Subcutaneous abdominal adipose tissue (tissue), 5 donors: ENCODE measurements around the gene PLP2.

ENCODE experiments used
- H3K27ac ChIP-seq: one replicate; pipeline ENCODE4 v1.7.0; 2013; ENCODE audit warnings: low read depth, mild to moderate bottlenecking, inconsistent platforms, low read length, moderate library complexity
- H3K27me3 ChIP-seq, 5 donors: one replicate each; pipeline ENCODE4 v1.7.0; 2013; ENCODE audit warnings: low read length in 5 of 5, inconsistent platforms in 1 of 5; ENCODE audit not compliant: control insufficient read depth in 5 of 5, insufficient read depth in 4 of 5
- H3K36me3 ChIP-seq, 5 donors: one replicate each; pipeline ENCODE4 v1.7.0; 2013; ENCODE audit warnings: low read length in 5 of 5; ENCODE audit not compliant: control insufficient read depth in 5 of 5, insufficient read depth in 5 of 5
- H3K4me1 ChIP-seq, 5 donors: one replicate each; pipeline ENCODE4 v1.7.0; 2013; ENCODE audit warnings: low read length in 5 of 5, mild to moderate bottlenecking in 3 of 5, moderate library complexity in 1 of 5; ENCODE audit not compliant: control insufficient read depth in 5 of 5, insufficient read depth in 5 of 5
- H3K4me3 ChIP-seq, 5 donors: one replicate each; pipeline ENCODE4 v1.7.0; 2013; ENCODE audit warnings: low read length in 5 of 5, low read depth in 1 of 5
- H3K9ac ChIP-seq, 5 donors: one replicate each; pipeline ENCODE4 v1.7.0; 2013; ENCODE audit warnings: low read length in 5 of 5, mild to moderate bottlenecking in 4 of 5, moderate library complexity in 3 of 5
- H3K9me3 ChIP-seq, 5 donors: one replicate each; pipeline ENCODE4 v1.7.0; 2013; ENCODE audit warnings: low read length in 5 of 5; ENCODE audit not compliant: control insufficient read depth in 5 of 5
- donor health status: healthy.
- donor health status: healthy.
- donor health status: healthy.
- donor health status: healthy.
- donor health status: healthy.

Gene PLP2

DNA sequence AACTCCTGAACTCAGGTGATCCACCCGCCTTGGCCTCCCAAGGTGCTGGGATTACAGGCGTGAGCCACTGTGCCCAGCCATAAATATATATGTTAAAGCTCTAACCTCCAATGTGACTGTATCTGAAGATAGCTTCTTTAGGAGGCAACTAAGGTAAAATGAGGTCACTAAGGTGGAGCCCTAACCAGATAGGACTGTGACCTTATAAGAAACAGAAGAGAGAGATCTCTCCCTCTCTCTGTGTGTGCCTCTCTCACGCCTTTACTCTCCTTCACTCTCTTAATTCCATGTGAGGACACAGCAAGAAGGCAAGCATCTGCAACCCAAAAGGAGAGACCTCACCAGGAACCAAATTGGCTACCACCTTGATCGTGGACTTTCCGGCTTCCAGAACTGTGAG is 10.1 kb upstream of the PLP2 start:
- Histone ChIP-seq H3K36me3 (no peaks in the 10 kb centered on the region), H3K27me3 (peaks cover 0 to 8% (median 0%) of the 10 kb centered on the region in 5 donors), H3K4me3 (no peak overlapping the region), H3K9me3 (no peaks in the 10 kb centered on the region), H3K9ac (no peak overlapping the region), H3K27ac (no peak overlapping the region), H3K4me1 (peaks cover 0 to 20% (median 9%) of the 10 kb centered on the region in 5 donors)

DNA sequence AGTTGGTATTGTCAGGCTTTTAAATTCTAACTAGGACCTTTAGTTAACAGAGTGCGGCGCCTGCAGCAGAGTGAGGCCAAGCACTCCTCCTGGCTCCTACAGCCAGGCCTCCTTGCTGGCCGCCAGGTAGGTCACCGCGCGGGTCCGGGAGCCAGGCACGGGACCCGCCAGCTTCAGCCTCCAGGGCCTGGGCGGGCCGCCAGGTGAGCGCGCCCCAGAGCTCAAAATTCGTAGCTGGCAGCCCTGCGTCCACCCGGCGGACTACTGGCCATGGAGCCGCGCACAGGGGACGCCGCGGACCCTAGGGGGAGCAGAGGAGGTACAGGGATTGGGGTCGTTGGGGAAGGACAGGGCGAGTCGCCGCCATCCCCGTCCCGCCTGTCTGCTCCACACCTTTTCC is 9.1 kb upstream of the PLP2 start, which contains the start of gene MAGIX:
Gene MAGIX (plus strand): TSS at position 139 of the 400 bp plus-strand sequence. CDS start 132 bp downstream, at position 271.
- Histone ChIP-seq H3K27me3 (peaks cover 0 to 8% (median 0%) of the 10 kb centered on the region in 5 donors), H3K4me1 (peaks cover 0 to 29% (median 18%) of the 10 kb centered on the region in 5 donors), H3K36me3 (no peaks in the 10 kb centered on the region), H3K9ac (peak within 1 kb of the TSS in 3 of 5 donors; percentile 32 to 71 (median 43)), H3K27ac (peak within 1 kb of the TSS; percentile 85), H3K9me3 (no peaks in the 10 kb centered on the region), H3K4me3 (peak within 1 kb of the TSS in 4 of 5 donors; percentile 55 to 65 (median 59))

DNA sequence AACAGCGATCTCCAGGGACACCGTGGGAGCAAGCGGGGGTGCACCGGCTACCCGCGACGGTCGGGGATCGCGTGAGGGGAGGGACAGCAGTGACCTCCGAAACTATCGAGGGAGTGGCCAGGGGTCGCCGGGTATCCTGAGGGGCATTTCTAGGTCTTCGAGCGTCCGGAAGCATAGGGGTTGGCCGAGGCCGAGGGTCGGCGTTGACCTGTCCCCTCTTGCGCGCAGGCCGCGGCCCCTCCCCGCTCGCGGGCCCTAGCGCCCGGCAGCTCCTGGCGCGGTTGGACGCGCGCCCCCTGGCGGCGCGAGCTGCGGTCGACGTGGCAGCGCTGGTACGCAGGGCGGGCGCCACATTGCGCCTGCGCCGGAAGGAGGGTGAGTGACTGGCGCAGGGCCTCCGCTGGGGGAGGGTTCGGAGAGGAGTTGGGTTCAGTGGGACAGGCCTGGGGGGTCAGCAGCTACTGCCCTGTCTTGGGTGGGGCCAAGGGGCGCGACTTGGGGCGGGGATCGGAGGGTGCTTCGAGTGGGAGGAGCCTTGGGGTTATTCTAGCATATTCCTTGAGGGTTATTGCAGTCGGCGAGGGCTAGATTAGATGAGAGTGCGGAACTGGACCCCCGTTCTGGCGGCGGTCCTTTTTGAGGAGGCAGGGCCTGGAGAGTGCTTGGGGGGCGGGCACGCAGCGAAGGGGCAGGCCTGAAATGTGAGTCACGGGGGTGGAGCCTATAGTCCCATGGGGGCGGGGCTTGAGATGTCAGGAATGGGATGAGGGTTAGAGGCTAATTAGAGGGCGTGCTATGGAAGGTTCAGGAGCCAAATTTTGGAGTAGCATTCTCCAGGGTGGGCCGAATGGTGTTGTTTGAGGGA is 7.9 kb upstream of the PLP2 start:
- Histone ChIP-seq H3K9ac (peak overlapping the region in 4 of 5 donors; percentile 32 to 71 (median 56)), H3K9me3 (no peaks in the 10 kb centered on the region), H3K4me3 (peak overlapping the region in 4 of 5 donors; percentile 55 to 65 (median 59)), H3K4me1 (peaks cover 0 to 32% (median 20%) of the 10 kb centered on the region in 5 donors), H3K27me3 (peaks cover 0 to 5% (median 0%) of the 10 kb centered on the region in 5 donors), H3K27ac (peak overlapping the region; percentile 85), H3K36me3 (no peaks in the 10 kb centered on the region)

DNA sequence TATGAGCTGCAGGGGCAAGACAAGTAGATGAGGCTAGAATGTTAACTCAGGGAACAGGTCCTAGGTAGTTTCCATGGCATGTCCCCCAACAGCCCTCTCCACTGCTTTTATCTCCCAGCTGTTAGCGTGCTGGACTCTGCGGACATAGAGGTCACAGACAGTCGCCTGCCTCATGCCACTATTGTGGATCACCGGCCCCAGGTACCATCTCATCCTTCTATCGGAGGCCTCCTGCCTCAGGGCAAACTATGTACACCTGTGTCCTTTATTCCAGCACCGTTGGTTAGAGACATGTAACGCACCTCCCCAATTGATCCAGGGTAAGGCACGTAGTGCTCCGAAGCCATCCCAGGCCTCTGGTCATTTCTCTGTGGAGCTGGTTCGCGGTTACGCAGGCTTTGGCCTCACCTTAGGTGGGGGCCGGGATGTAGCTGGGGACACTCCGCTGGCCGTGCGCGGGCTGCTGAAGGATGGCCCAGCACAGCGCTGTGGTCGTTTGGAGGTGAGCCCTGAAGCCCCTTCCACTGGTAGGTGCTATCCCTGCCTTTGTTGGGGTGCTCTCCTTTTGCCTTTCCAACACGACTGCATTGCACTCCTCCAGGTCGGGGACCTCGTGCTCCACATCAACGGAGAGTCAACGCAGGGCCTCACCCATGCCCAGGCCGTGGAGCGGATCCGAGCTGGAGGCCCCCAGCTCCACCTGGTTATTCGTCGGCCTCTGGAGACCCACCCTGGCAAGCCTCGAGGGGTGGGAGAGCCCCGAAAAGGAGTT is 6.9 kb upstream of the PLP2 start:
- H3K27ac ChIP-seq: peak overlapping the region; percentile 85
- no peaks in the 10 kb centered on the region for H3K36me3 ChIP-seq

DNA sequence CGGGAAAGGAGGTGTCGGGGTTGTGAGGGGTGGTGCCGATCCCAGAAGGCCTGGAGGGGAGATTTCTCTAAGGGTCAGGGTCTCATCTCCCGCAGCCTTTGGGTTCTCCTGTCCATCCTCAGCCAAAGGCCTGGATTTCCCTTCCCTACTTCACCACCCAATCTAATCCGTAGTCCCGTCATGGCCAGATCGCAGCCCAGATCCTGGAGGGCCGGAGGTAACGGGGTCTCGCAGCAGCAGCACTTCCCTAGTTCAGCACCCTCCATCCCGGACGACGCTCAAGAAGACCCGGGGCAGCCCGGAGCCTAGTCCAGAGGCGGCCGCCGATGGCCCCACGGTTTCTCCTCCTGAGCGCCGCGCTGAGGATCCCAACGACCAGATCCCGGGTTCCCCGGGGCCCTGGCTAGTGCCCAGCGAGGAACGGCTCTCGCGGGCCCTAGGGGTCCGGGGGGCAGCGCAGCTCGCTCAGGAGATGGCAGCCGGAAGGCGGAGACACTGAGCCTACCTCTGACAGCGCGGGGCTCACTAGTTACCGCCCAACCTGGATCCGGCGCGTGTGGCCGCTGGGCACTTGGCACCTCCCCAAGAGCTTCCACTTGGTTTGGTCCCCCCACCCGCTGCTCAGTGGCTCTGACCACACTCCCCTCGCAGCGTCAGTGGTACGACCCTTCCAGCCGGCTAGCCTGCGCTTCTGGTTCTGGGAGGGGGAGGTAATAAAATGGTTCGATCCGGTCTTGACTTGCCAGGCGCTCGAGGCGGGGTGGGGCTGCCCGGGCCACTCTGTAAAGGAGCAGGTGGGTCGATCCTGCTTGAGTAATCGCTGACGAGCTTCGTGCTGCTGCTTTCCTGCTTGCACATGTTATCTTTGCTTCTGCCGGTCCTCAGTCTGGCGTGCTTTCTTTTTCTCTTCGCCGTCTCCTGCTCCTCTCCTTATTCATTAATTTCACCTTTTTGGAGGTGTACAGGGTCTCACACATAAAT is 5.5 kb upstream of the PLP2 start:
- Histone ChIP-seq H3K36me3 (no peaks in the 10 kb centered on the region), H3K4me3 (peak overlapping the region; percentile 38 to 60 (median 50)), H3K27me3 (peaks cover 0 to 5% (median 0%) of the 10 kb centered on the region in 5 donors), H3K9me3 (no peaks in the 10 kb centered on the region), H3K4me1 (peaks cover 0 to 32% (median 20%) of the 10 kb centered on the region in 5 donors), H3K9ac (peak overlapping the region in 4 of 5 donors; percentile 13 to 41 (median 32)), H3K27ac (peak overlapping the region; percentile 66)

More for the DNA sequence above, 6.9 kb upstream of the PLP2 start:
- Histone ChIP-seq H3K27me3 (peaks cover 0 to 5% (median 0%) of the 10 kb centered on the region in 5 donors), H3K9me3 (no peaks in the 10 kb centered on the region), H3K4me3 (no peak overlapping the region), H3K4me1 (peaks cover 0 to 32% (median 20%) of the 10 kb centered on the region in 5 donors), H3K9ac (no peak overlapping the region)

DNA sequence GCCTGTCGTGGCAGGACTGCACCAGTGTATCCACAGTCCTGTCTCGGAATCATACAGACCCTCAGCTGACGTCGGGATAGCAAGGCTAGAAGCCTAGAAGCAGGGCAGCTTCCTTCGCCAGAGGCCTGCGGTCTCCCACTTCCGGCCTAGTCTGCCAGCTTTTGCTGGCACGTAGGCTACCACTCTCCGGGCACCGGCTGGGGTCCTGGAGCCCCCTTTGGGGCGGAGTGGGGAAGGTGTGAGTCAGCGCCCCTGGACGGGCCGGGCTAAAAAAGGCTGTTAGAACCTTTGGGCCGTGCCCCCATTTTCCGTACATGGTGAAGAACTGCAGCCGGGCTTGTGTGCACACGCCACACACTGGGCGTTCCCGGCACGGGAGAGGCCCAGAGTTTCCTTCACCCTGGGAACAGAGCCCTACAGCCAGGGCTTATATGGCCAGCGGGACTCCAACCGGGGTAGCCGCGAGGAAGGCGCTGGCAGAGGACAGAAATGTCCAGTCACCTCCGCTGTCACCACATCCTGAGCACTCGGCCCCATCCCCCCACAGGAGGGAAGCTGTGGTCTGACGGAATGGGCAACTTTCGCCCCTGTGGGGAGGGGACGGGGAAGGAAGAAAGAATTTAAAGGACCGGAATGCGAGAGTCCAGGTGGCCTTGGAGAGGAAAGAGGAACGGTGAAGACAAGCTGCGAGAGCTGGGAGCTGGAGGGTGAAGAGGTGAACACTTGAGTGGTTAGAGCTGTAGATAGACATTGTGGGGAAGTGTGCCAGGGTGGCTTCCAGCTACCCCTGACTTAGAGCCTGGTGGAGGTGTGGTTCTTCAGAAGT is 4.6 kb upstream of the PLP2 start:
- Histone ChIP-seq H3K4me1 (peaks cover 0 to 39% (median 23%) of the 10 kb centered on the region in 5 donors), H3K9ac (peak overlapping the region in 4 of 5 donors; percentile 13 to 43 (median 30)), H3K9me3 (no peaks in the 10 kb centered on the region), H3K36me3 (no peaks in the 10 kb centered on the region), H3K27ac (peak overlapping the region; percentile 66), H3K4me3 (peak overlapping the region; percentile 38 to 60 (median 50)), H3K27me3 (peaks cover 0 to 5% (median 0%) of the 10 kb centered on the region in 5 donors)

DNA sequence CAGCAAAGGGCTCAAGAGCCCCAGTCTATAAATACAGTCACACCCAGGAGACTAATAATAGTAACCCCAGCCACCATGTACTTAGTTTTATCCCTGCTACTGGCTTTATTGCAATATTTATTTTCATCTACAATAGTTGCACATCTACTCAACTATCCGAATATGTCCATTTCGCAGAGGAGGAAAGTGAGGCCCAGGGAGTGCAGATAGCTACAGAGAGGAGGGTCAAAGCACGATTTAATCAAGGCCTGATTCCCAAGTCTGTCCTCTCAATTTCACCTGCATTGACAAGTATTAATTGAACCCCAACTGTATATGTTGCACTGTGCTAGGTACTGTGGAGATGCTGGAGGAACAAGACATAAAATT is 4.0 kb upstream of the PLP2 start:
- Histone ChIP-seq H3K4me1 (peaks cover 0 to 44% (median 24%) of the 10 kb centered on the region in 5 donors), H3K9me3 (no peaks in the 10 kb centered on the region), H3K27me3 (peaks cover 0 to 5% (median 0%) of the 10 kb centered on the region in 5 donors), H3K9ac (peak overlapping the region in 2 of 5 donors; percentile 1 to 23), H3K4me3 (peak overlapping the region; percentile 38 to 53 (median 48)), H3K36me3 (no peaks in the 10 kb centered on the region), H3K27ac (peak overlapping the region; percentile 66)

DNA sequence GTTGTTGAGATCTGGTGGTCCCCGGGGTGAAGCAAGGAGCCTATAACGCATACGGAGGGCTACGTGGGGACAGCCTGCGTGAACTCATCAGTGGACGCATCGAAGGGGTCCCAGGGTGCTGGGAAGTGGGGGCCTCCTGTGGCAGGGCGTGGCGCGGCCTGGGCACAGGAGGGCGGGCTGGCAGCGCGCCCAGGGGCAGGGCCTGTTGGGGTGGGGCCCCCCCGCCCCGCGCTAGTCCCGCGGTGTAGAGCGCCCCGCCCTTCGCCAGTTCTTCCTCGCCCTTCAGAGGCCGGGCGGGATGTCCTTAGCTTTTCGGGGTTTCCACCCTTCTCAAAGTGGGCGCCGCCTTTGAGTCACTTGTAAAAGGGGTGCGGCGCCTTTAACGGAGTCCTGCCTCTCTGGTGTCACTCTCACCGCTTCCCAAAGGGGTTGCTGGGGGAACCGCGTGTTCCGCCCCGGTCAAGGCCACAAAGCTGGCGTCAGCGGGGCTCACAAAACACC is 632 bp downstream of the PLP2 start:
- H3K36me3 ChIP-seq: peaks cover 0 to 14% (median 4%) of the 10 kb centered on the region in 5 donors
- peaks cover 0 to 2% (median 0%) of the 10 kb centered on the region in 5 donors for H3K27me3 ChIP-seq
- H3K4me3 ChIP-seq: peak overlapping the region; percentile 38 to 74 (median 66)
- H3K27ac ChIP-seq: peak overlapping the region; percentile 77
- peak overlapping the region in 4 of 5 donors; percentile 66 to 71 (median 69) for H3K9ac ChIP-seq
- peaks cover 0 to 2% (median 0%) of the 10 kb centered on the region in 5 donors for H3K9me3 ChIP-seq
- peaks cover 0 to 24% (median 14%) of the 10 kb centered on the region in 5 donors for H3K4me1 ChIP-seq
